OCI-LY3 (cell line): Measurements from ENCODE around the gene SH3GL2.

ENCODE experiments used
- EZH2phosphoT487 ChIP-seq: fragments of 200-600 bp; shearing (Covaris generic); IDR thresholded peaks from 2 replicates; pipeline ENCODE4 v1.6.1; 2018; ENCODE audit warnings: antibody characterized with exemption, mixed run types, low read depth
- TF ChIP-seq, protein P1 (sequence below): fragments of 200-600, 300-600 bp; sonication (generic); IDR thresholded peaks from 2 replicates; pipeline ENCODE4 v1.5.1; 2014; ENCODE audit warnings: antibody characterized with exemption, low read length, low read depth

DNA sequence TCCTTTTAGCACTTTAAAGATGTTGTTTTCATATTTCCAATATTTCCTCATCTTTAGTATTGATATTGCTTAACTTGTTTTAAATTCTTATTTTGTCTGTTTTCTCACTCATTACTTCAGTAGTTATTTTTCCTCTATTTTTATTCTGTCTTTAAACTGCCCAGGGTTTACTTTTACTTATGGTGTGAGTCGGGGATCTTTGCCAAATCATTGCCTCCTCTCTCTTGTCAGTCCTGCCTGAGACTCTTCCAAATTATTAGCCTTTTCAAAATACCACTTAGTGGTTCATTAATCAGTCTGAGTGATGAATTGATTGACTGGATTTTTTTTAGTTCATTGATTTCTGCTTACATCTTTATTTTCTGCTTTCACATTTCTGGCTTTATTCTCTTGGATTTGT, 72.9 kb downstream of the SH3GL2 start:
- TF ChIP-seq, protein P1, sequence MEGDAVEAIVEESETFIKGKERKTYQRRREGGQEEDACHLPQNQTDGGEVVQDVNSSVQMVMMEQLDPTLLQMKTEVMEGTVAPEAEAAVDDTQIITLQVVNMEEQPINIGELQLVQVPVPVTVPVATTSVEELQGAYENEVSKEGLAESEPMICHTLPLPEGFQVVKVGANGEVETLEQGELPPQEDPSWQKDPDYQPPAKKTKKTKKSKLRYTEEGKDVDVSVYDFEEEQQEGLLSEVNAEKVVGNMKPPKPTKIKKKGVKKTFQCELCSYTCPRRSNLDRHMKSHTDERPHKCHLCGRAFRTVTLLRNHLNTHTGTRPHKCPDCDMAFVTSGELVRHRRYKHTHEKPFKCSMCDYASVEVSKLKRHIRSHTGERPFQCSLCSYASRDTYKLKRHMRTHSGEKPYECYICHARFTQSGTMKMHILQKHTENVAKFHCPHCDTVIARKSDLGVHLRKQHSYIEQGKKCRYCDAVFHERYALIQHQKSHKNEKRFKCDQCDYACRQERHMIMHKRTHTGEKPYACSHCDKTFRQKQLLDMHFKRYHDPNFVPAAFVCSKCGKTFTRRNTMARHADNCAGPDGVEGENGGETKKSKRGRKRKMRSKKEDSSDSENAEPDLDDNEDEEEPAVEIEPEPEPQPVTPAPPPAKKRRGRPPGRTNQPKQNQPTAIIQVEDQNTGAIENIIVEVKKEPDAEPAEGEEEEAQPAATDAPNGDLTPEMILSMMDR: no peak
- TF ChIP-seq EZH2phosphoT487: no peak
